Measurements from ENCODE around the gene GPR171.
"Not testable (repeated sequence)": the region's sequence is repeated elsewhere in the genome, so short reads cannot be mapped to it uniquely, and the experiment has no call there.

Gene GPR171

DNA sequence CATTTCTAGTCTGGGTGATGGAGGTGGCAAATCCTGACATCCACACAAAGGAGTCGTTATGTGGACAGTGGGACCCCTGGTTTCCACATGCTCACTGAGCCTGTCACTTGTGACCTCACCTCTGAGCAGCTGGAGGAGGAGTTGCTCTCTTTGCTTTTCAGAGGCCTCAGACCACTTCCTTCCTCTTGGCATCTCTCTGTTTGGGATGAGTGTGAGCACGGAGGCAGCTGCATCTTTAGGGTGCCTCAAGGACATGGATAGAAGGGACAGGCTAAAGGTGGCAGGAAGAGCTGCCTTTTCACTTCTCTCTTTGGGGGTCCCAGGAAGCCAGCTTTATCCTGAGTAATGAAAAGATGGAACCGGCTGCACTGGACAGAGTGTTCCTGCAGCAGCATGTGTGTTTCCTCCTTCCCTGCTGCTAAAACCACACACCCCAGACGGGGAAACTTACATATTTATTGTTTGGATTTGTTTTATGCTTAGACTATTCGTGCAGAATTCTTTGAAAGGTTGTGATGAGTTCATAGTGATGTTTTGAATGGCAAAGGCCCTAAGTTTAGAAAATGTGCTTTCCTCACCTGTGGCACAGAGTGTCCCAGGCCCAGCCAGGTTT lies 31.8 kb downstream of the GPR171 start:
- no peak for DNase-seq

DNA sequence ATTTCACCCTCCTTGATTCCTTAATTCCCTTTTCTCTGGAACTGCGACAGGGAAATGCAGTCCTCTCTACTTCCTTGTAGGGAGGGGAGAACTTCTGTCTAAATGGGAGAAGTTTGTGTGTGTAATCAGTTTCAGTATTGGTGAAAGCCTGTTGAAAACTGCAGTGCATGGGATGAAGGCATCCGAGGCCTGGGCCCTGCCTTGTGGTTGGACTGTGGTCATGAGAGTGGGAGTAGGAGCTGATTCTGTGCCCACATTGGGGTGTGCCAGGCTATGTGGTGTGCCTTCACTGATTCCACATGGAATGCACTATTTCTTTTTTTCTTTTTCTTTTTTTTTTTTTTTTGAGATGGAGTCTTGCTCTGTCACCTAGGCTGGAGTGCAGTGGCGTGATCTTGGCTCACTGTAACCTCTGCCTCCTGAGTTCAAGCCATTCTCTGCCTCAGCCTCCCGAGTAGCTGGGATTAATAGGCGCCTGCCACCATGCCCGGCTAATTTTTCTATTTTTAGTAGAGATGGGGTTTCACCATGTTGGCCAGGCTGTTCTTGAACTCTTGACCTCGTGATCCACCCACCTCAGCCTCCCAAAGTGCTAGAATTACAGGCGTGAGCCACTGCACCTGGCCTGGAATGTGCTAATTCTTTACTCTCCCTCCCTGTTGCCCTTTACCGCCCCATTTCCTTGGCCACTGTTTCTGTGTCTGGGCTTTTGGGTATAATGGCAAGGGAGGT lies 32.9 kb downstream of the GPR171 start:
- DNase-seq, result not testable (repeated sequence)

DNA sequence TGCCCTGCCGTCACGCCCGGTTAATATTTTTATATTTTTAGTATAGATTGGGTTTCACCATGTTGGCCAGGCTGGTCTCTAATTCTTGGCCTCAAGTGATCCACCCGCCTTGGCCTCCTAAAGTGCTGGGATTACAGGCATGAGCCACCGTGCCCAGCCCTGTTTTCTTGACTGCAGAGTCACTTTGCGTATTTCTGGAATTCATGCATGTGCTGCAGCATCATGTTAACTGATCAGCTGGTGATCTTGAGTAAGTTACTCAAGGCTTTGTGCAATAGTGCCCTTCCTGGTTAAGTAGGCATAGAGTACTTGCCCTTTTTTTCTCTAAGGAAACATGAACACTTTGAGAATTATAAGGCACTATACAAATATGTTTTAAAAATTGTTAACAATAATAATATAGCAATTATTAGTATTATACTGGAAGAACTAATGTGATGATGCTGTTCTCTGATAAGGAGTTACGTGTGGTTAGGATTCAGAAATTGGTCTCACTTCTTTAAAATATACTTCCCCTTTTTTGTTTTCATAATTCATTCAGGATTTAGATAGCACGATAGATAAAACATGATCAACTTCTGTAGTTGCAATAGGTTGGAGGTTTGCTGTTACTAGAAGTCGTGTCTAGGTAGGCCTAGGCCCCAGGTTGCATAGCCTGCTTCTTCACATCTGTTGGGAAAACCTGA lies 33.6 kb downstream of the GPR171 start:
- DNase-seq, result no peak

- DNase-seq, result peak; percentile 5
These were observed 34.5 kb downstream of the GPR171 start for GRCh38 chr3:151168269-151169094.

DNA sequence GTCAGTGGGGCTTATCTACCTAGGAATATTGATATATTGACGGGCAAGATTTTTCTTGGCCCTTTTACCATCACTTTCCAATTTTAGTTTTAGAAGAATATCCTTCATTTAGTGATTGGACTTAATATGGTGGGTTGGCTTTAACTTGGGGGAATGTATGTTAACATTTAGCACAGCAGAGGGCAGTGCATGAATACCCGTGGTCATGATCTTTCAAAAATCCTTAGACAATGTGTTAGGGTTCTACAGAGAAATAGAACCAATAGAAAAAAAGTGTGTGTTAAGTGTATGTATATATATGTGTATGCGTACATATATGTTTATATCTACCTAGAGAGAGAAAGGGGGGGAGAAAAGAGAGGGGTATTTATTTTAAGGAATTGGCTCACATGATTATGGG lies 36.9 kb downstream of the GPR171 start:
- DNase-seq, result no peak

DNA sequence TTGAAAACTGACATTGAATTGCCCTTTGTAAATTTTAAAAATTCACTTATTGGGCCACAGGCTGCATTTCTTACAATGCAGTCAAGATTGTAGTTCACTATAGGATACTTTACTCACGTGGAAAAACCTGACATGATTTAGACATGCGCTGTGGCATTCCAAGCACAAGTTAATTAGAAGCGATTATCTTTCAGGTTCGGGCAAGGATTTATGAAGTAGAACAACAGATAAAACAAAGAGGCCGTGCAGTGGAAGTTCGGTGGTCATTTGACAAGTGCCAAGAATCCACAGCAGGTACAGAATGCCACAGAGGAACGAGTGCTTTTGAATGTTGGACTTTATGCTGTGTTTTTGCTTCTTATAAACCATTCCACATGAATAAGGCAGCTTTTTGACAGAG lies 37.8 kb downstream of the GPR171 start:
- no peak for DNase-seq

DNA sequence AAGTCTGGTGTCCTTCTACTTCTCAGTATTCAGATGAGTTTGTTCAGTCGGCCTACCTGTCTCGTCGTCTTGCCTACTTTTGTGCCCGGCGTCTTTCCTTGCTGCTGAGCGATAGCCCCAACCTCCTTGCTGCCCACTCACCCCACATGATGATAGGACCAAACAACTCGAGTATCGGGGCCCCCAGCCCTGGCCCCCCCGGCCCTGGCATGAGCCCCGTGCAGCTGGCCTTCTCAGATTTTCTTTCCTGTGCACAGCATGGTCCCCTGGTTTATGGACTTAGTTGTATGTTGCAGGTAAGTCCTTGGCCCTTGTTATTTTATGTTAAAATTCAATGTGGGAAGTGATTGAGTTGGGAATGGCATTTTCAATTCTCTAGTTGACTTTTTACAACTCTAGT lies 43.2 kb downstream of the GPR171 start:
- no peak for DNase-seq

- DNase-seq, result no peak
These were observed 46.3 kb downstream of the GPR171 start for GRCh38 chr3:151156618-151157216.

- no peak for DNase-seq
These were observed 47.4 kb downstream of the GPR171 start for GRCh38 chr3:151155409-151156128.

DNA sequence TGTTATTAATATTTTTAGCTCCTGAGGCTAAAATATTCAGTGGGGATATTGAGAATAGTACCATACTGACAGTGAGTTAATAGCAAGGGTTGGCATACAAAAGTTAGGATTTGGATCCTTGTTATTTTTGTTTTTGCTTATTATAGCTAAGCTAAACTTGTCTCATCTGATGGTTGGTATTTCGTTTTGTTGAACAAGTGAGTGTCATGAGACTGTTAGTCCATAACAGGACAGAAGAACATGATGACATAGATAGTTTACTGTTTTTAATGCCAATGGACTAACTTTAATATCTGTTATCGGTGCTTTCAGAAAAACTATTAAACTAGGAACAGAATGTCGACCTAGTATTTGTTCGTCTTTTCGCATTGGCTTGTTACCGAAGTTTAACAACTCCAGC lies 48.5 kb downstream of the GPR171 start:
- DNase-seq, result no peak

DNA sequence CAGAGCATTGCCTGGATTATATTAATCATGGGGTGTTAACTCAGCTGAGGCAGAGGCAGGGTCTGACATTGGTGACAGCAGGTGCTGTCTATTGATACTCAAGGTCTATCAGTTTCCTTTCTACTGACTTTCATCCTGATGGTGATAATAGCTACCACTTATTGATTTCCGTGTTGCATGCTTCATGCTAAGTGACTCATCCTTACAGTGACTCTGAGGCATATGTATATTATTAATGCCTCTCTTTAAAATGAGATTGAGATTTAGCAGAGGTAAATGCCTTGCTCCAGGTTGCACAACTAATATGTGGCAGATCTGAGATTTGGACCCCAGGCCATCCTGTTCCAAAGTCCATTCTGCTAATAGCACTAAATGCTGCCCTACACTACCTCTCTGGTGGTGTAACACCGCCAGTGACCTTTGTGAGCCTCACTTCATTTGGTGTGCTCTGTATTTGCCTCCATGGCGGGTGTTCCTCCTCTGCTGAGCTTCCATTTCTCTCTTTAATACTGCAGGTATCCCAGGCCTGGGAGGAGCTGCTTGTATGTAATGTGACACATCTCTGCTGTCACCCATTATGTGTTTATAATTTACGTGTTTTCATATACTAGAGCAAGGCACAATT lies 50.4 kb downstream of the GPR171 start:
- DNase-seq, result no peak

Measured in NCI-H1436 treated with DMSO at 0.1 percent for 48 hours (cell line).